K562 (cell line): Measurements from ENCODE around the gene FTH1. TPM values are rescaled to one million over a fixed set of nuclear protein-coding genes. Genes with fewer than 3 reads are reported as not detected.

Source experiments
- BRD4 ChIP-seq: fragments of 200-600 bp; sonication (generic); IDR thresholded peaks from 2 replicates; pipeline ENCODE4 v1.6.1; 2017; ENCODE audit warnings: inconsistent platforms
- EP400 ChIP-seq: fragments of 450-650 bp; IDR thresholded peaks from 2 replicates; pipeline ENCODE4 v1.6.1; 2017; ENCODE audit warnings: antibody characterized with exemption, mild to moderate bottlenecking, moderate library complexity
- ERF ChIP-seq: fragments of 450-650 bp; formaldehyde crosslinking; IDR thresholded peaks from 2 replicates; pipeline ENCODE4 v1.4.0; 2020; ENCODE audit warnings: mild to moderate bottlenecking, mixed read lengths
- MGA ChIP-seq: fragments of 450-650 bp; IDR thresholded peaks from 2 replicates; pipeline ENCODE4 v1.6.1; 2016; ENCODE audit warnings: mild to moderate bottlenecking, moderate library complexity
- POLR2AphosphoS2 ChIP-seq: IDR thresholded peaks from 2 replicates; pipeline ENCODE4 v1.6.1; 2012; ENCODE audit warnings: low read length, improper control_type of control experiment
- RAD51 ChIP-seq: fragments of 450-650 bp; IDR thresholded peaks from 2 replicates; pipeline ENCODE4 v1.7.1; 2016; ENCODE audit warnings: low read depth, mild to moderate bottlenecking, borderline replicate concordance
- RBFOX2 ChIP-seq: fragments of 200-400 bp; formaldehyde crosslinking; IDR thresholded peaks from 2 replicates; pipeline ENCODE4 v1.6.1; 2017; ENCODE audit warnings: low read depth, mild to moderate bottlenecking, low read length, moderate library complexity
- SREBF2 ChIP-seq: sonication (generic); formaldehyde crosslinking; IDR thresholded peaks from 2 replicates; pipeline ENCODE4 v1.4.0; 2020; ENCODE audit warnings: mild to moderate bottlenecking, missing genetic modification reagents
- TCF7L2 ChIP-seq: fragments of 150-350 bp; IDR thresholded peaks from 2 replicates; pipeline ENCODE4 v1.6.1; 2016; ENCODE audit warnings: low read depth, mild to moderate bottlenecking, low read length, moderate library complexity
- ZC3H11A ChIP-seq: IDR thresholded peaks from 2 replicates; pipeline ENCODE4 v1.6.1; 2012; ENCODE audit warnings: low read depth, low read length, improper control_type of control experiment
- ZKSCAN1 ChIP-seq: fragments of 150-350 bp; IDR thresholded peaks from 2 replicates; pipeline ENCODE4 v1.6.1; 2016; ENCODE audit warnings: low read depth, low read length
- ZNF707 ChIP-seq: fragments of 250-450 bp; sonication (Bioruptor Pico); conservative IDR thresholded peaks from 2 replicates; pipeline ENCODE4 v1.8.0; 2022; ENCODE audit warnings: inconsistent platforms, mild to moderate bottlenecking, moderate library complexity
- polyA plus RNA-seq, 8 experiments: library from polyadenylated mRNA; depleted of rRNA in 4 of 8; stranded (reverse) in 5 of 8; unstranded in 3 of 8; fragments of >200 nt; fragmentation: Nextera tagmentation in 2 of 8; fragmentation: Illumina TruSeq in 1 of 8; extraction: Ambion mirVana in 2 of 8; extraction: Trizol in 1 of 8; gene quantifications; 2 replicates each; pipeline versions ENCODE4 v1.2.1 to v1.2.3, GENCODE V29; 2011 to 2014; ENCODE audit warnings: inconsistent platforms in 1 of 8, missing spikeins in 1 of 8
- total RNA-seq, 7 experiments: library from RNA; depleted of rRNA in 6 of 7; stranded (reverse); fragments of >200 nt in 6 of 7; fragmentation: Illumina TruSeq in 2 of 7; extraction: Trizol in 2 of 7; gene quantifications; 2 replicates each; pipeline versions ENCODE4 v1.2.1 to v1.2.3, GENCODE V29; 2011 to 2021; ENCODE audit warnings: low replicate concordance in 1 of 7
- TF ChIP-seq, protein P1 (sequence below): IDR thresholded peaks from 3 replicates; pipeline ENCODE4 v1.6.1; 2011; ENCODE audit warnings: borderline replicate concordance, mild to moderate bottlenecking, moderate library complexity; ENCODE audit not compliant: insufficient read length; ENCODE audit errors: extremely low read depth

The FTH1 gene
- total and polyA plus RNA-seq, 9 of the 15 experiments (the other 6 are each of a cell fraction or from before 2014, with no cell fraction given) = 370 to 3,146 (median 802) TPM

DNA sequence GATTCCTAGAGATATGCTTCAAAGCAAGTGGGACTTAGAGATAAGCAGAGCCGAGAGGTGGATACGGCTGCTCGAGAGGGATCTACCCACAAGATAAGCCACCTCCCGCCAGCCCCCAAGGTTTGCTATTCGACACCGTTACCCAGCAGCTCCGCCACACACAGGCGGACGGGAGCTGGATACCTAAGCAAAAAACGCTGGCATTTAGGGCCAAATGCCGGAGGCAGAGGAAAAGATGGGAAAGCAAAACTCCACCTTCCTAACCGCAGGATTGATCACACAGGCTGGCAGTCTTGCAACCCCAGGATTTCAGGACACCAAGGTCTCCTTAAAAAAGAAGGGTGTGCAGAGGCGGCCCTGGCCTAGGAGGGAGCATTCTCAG lies 709 bp downstream of the FTH1 start (continued):
- TF ChIP-seq TCF7L2 = no peak
- no peak; the same call in 1 of the 2 replicates for TF ChIP-seq POLR2AphosphoS2
- TF ChIP-seq ZNF707 (CRISPR knock-in tag) = no peak
- TF ChIP-seq EP400 = 0 out of 2 replicates have a peak, but pooled peaks have one; percentile 64
- TF ChIP-seq, protein P1, sequence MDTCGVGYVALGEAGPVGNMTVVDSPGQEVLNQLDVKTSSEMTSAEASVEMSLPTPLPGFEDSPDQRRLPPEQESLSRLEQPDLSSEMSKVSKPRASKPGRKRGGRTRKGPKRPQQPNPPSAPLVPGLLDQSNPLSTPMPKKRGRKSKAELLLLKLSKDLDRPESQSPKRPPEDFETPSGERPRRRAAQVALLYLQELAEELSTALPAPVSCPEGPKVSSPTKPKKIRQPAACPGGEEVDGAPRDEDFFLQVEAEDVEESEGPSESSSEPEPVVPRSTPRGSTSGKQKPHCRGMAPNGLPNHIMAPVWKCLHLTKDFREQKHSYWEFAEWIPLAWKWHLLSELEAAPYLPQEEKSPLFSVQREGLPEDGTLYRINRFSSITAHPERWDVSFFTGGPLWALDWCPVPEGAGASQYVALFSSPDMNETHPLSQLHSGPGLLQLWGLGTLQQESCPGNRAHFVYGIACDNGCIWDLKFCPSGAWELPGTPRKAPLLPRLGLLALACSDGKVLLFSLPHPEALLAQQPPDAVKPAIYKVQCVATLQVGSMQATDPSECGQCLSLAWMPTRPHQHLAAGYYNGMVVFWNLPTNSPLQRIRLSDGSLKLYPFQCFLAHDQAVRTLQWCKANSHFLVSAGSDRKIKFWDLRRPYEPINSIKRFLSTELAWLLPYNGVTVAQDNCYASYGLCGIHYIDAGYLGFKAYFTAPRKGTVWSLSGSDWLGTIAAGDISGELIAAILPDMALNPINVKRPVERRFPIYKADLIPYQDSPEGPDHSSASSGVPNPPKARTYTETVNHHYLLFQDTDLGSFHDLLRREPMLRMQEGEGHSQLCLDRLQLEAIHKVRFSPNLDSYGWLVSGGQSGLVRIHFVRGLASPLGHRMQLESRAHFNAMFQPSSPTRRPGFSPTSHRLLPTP = no peak
- no peak for TF ChIP-seq BRD4
- no peak for TF ChIP-seq MGA
- TF ChIP-seq SREBF2 (CRISPR knock-in tag) = 0 out of 2 replicates have a peak, but pooled peaks have one; percentile 32
- TF ChIP-seq ERF = 0 out of 2 replicates have a peak, but pooled peaks have one; percentile 59
- no peak for TF ChIP-seq ZKSCAN1
- TF ChIP-seq RBFOX2 = no peak; the same call in 1 of the 2 replicates
- no peak for TF ChIP-seq ZC3H11A
- peak; percentile 2; the same call in 1 of the 2 replicates for TF ChIP-seq RAD51
